GM12801 (cell line): ENCODE results near the gene GALNTL6.

Source experiments
- CTCF ChIP-seq: IDR thresholded peaks from one replicate; pipeline ENCODE4 v1.5.1; 2011; ENCODE audit warnings: control low read depth; ENCODE audit not compliant: insufficient read length; ENCODE audit errors: extremely low read depth

The GALNTL6 gene

GRCh38 chr4:172103456-172103855, 290.3 kb downstream of the GALNTL6 start:
- TF ChIP-seq CTCF, result no peak

- TF ChIP-seq CTCF, result no peak
Observed at GRCh38 chr4:172104539-172104938, 291.3 kb downstream of the GALNTL6 start.

DNA sequence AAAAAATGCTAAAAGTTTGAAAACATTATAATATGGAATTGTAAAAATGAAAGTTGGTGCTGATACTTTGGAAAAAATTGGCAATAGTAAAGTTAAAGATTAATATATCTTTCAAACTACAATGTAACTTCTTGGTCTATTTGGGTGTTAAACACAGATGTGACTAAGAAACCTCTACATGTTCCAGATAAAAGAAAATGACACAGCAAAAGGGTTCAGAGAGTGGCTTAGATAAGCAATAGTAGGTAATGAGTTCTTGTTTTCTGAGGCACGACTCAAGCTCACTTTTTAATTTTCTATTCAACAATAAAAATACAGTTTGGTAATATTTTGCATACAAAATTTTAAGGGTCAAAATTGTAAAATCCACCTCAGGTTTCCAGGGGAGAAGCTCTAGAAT, 292.7 kb downstream of the GALNTL6 start:
- no peak for TF ChIP-seq CTCF

- no peak for TF ChIP-seq CTCF
Observed at GRCh38 chr4:172109466-172109865, 296.3 kb downstream of the GALNTL6 start.

DNA sequence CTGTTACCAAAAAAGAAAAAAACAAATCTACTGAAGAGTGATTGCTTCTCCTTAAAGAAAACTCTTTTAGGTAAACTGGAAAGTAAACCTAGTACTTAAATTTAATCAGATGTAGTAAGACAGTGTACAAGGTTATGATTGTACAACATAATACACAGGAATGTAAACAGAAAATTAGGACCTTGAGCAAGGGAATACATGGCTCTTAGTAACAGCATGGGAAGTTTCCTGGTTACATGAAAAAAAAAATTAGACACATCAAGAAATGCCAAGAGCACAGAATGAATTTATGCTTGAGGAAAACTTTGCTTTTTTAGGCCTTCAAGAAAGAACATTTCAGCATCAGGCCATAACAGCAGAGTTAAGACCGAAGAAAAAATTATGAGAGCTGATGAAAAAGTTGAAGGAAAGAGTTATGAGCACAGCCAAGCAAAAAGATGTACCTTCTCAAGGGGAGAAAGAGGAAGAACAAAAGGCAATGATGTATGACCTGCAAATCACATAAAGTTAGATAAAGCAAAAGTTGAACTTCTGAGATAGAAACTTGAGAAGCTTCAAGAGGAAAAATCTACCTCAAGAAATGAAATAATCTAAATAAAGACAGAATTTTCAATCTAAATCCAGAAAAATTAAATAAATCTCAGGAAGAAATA, 311.6 kb downstream of the GALNTL6 start:
- TF ChIP-seq CTCF, result no peak

GRCh38 chr4:172125443-172125842, 312.2 kb downstream of the GALNTL6 start:
- TF ChIP-seq CTCF, result no peak

- TF ChIP-seq CTCF, result no peak
Observed at GRCh38 chr4:172127168-172127567, 314.0 kb downstream of the GALNTL6 start.
